ENCODE measurements around the gene RUBCN. TPM values are rescaled to one million over a fixed set of nuclear protein-coding genes. Genes with fewer than 3 reads are reported as not detected.
A peak's percentile ranks its signal among the peaks of the same experiment; 100 is the strongest.
"Not testable (repeated sequence)": the region's sequence is repeated elsewhere in the genome, so short reads cannot be mapped to it uniquely, and the experiment has no call there.

Gene RUBCN
- polyA plus RNA-seq, 1 donor (not counting 4 experiments of a cell fraction or from before 2014, with no cell fraction given), result 8.9 TPM

DNA sequence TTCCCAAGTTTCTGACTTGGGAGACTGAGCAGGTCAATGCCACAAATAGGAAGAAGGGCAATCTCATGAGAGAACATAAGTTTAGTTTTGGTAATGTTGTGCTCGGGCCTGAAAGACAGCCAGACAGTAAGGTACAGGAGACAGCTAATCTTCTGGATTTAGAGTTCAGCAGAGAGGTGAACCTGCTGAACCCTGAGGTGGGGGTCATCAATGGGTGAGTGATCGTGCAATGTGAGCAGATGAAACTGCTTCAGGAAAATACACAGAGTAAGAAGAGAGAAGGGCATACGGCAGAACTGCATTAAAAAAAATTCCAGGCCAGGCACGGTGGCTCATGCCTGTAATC lies 23.3 kb downstream of the RUBCN start:
- H3K9me1 ChIP-seq (ENCODE audit: control insufficient read depth, extremely low read depth, insufficient read depth, low read length), result peaks cover 3% of the 10 kb centered on the region
- peaks cover 5 to 8% of the 10 kb centered on the region in 2 experiments for H3K36me3 ChIP-seq (ENCODE audit: control insufficient read depth in 2 of 2, extremely low read depth in 1 of 2, insufficient read depth in 2 of 2, low read length in 2 of 2)
- dilution Hi-C loops (cut with MboI; ENCODE audit: extremely low pct_ligation_motif_present, low sequenced_read_pairs), result no loop called here
- DNase-seq (ENCODE audit: low read depth, low spot score) (no peak), FAIRE-seq (no peak)
- peak overlapping the region; percentile 97 for H3K27ac ChIP-seq (ENCODE audit: control insufficient read depth, insufficient read depth, low read length)
- peaks cover 30% of the 10 kb centered on the region for H3K79me2 ChIP-seq (ENCODE audit: control insufficient read depth, insufficient read depth, low read length)
- TF ChIP-seq, protein P1, sequence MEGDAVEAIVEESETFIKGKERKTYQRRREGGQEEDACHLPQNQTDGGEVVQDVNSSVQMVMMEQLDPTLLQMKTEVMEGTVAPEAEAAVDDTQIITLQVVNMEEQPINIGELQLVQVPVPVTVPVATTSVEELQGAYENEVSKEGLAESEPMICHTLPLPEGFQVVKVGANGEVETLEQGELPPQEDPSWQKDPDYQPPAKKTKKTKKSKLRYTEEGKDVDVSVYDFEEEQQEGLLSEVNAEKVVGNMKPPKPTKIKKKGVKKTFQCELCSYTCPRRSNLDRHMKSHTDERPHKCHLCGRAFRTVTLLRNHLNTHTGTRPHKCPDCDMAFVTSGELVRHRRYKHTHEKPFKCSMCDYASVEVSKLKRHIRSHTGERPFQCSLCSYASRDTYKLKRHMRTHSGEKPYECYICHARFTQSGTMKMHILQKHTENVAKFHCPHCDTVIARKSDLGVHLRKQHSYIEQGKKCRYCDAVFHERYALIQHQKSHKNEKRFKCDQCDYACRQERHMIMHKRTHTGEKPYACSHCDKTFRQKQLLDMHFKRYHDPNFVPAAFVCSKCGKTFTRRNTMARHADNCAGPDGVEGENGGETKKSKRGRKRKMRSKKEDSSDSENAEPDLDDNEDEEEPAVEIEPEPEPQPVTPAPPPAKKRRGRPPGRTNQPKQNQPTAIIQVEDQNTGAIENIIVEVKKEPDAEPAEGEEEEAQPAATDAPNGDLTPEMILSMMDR (optimal IDR thresholded peaks at IDR 0.05 in 1 of 3, IDR thresholded peaks at IDR 0.05 in 1 of 3, conservative IDR thresholded peaks at IDR 0.05 in 1 of 3; ENCODE audit: extremely low read depth in 1 of 3, insufficient read depth in 2 of 3, low read length in 3 of 3), result no peak
- TF ChIP-seq EZH2 (IDR thresholded peaks at IDR 0.05; ENCODE audit: low read length), result no peak
- peak overlapping the region; percentile 48 for H3K4me2 ChIP-seq (ENCODE audit: control insufficient read depth, extremely low read depth, insufficient read depth, low read depth, low read length)
- no peak overlapping the region for H2AFZ ChIP-seq (ENCODE audit: control insufficient read depth, low read length)
- H3K9me3 ChIP-seq (ENCODE audit: control insufficient read depth, low read depth, low read length), result no peaks in the 10 kb centered on the region
- peak overlapping the region; percentile 85 for H3K9ac ChIP-seq (ENCODE audit: control insufficient read depth, extremely low read depth, insufficient read depth, low read length)
- H4K20me1 ChIP-seq (ENCODE audit: control insufficient read depth, extremely low read depth, insufficient read depth, low read length), result no peaks in the 10 kb centered on the region
- peaks cover 28% of the 10 kb centered on the region for H3K4me1 ChIP-seq (ENCODE audit: control insufficient read depth, extremely low read depth, insufficient read depth, low read length)
- H3K27me3 ChIP-seq (ENCODE audit: control insufficient read depth, extremely low read depth, insufficient read depth, low read length), result no peaks in the 10 kb centered on the region
- no peak overlapping the region for H3K4me3 ChIP-seq (ENCODE audit: control insufficient read depth in 2 of 3, extremely low read depth in 1 of 3, insufficient read depth in 2 of 3, low read depth in 1 of 3, low read length in 3 of 3)

DNA sequence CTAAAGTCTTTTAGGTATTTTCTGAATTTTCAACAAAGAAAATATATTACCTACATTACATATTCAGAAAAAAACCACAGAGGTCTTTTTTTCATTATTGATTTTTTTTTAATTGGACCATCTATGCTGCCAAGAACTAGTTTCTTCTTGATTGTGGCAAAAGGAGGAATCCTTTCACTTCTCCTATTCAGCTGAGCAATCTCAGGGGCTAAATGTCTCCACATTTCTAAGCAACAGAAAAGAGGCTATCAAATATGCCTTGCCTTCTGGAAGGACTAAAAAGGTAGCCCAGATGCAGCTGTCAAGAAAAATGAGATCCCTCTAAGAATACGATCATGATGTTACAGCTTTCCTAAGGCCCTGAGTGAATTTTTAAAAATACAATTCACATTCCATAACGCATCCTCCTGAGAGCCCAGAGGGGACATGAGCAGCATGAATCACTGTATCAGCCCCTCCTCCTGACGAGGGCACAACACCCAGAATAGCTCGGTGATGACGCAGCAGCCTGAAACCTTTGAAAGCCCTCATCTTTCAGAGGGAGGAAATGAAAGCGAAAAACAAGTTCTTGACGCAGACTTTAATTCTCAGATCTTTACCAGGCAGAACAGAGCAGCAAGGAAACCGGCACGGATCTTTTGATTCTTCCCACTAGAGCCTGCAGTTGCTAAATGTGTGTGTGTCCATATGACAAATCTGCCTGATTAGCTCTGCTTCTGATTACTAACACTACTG lies 24.6 kb downstream of the RUBCN start:
- H3K27ac ChIP-seq (ENCODE audit: control insufficient read depth, insufficient read depth, low read length), result peak overlapping the region; percentile 97
- peak overlapping the region; percentile 87 for H3K4me2 ChIP-seq (ENCODE audit: control insufficient read depth, extremely low read depth, insufficient read depth, low read depth, low read length)
- H3K9me1 ChIP-seq (ENCODE audit: control insufficient read depth, extremely low read depth, insufficient read depth, low read length), result no peaks in the 10 kb centered on the region
- no peaks in the 10 kb centered on the region for H3K27me3 ChIP-seq (ENCODE audit: control insufficient read depth, extremely low read depth, insufficient read depth, low read length)
- peak overlapping the region; percentile 62 for H2AFZ ChIP-seq (ENCODE audit: control insufficient read depth, low read length)
- DNase-seq (ENCODE audit: low read depth, low spot score) (peak; percentile 81), FAIRE-seq (peak; percentile 90)
- H3K79me2 ChIP-seq (ENCODE audit: control insufficient read depth, insufficient read depth, low read length), result peaks cover 19% of the 10 kb centered on the region
- peak overlapping the region in 2 of 3 experiments; percentile 67 to 69 for H3K4me3 ChIP-seq (ENCODE audit: control insufficient read depth in 2 of 3, extremely low read depth in 1 of 3, insufficient read depth in 2 of 3, low read depth in 1 of 3, low read length in 3 of 3)
- peaks cover 18% of the 10 kb centered on the region for H3K4me1 ChIP-seq (ENCODE audit: control insufficient read depth, extremely low read depth, insufficient read depth, low read length)
- H3K36me3 ChIP-seq (ENCODE audit: control insufficient read depth in 2 of 2, extremely low read depth in 1 of 2, insufficient read depth in 2 of 2, low read length in 2 of 2), result peaks cover 3 to 5% of the 10 kb centered on the region in 2 experiments
- H3K9ac ChIP-seq (ENCODE audit: control insufficient read depth, extremely low read depth, insufficient read depth, low read length), result peak overlapping the region; percentile 85
- TF ChIP-seq, protein P1 (optimal IDR thresholded peaks at IDR 0.05 in 1 of 3, IDR thresholded peaks at IDR 0.05 in 1 of 3, conservative IDR thresholded peaks at IDR 0.05 in 1 of 3; ENCODE audit: extremely low read depth in 1 of 3, insufficient read depth in 2 of 3, low read length in 3 of 3), result no peak
- TF ChIP-seq EZH2 (IDR thresholded peaks at IDR 0.05; ENCODE audit: low read length), result no peak
- no peaks in the 10 kb centered on the region for H3K9me3 ChIP-seq (ENCODE audit: control insufficient read depth, low read depth, low read length)
- dilution Hi-C loops (cut with MboI; ENCODE audit: extremely low pct_ligation_motif_present, low sequenced_read_pairs), result no loop called here
- H4K20me1 ChIP-seq (ENCODE audit: control insufficient read depth, extremely low read depth, insufficient read depth, low read length), result no peaks in the 10 kb centered on the region

DNA sequence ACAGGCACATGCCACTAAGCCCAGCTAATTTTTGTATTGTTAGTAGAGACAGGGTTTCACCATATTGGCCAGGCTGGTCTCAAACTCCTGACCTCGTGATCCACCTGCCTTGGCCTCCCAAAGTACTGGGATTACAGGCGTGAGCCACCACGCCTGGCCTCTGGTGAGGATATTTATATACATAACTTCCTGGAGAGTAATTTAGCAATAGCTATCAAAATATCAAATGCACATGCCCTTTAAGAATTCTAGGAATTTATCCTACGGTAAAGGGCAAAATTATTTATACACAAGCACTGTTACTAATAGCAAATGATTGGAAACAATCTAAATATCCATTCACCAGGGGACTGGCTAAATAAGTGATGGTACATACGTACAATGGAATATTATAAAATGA lies 25.7 kb downstream of the RUBCN start:
- H3K9me1 ChIP-seq (ENCODE audit: control insufficient read depth, extremely low read depth, insufficient read depth, low read length); H3K4me3 ChIP-seq (ENCODE audit: control insufficient read depth in 2 of 3, extremely low read depth in 1 of 3, insufficient read depth in 2 of 3, low read depth in 1 of 3, low read length in 3 of 3); FAIRE-seq; H3K36me3 ChIP-seq (ENCODE audit: control insufficient read depth in 2 of 2, extremely low read depth in 1 of 2, insufficient read depth in 2 of 2, low read length in 2 of 2); H3K9ac ChIP-seq (ENCODE audit: control insufficient read depth, extremely low read depth, insufficient read depth, low read length); dilution Hi-C loops (cut with MboI; ENCODE audit: extremely low pct_ligation_motif_present, low sequenced_read_pairs); H2AFZ ChIP-seq (ENCODE audit: control insufficient read depth, low read length); H4K20me1 ChIP-seq (ENCODE audit: control insufficient read depth, extremely low read depth, insufficient read depth, low read length); H3K27me3 ChIP-seq (ENCODE audit: control insufficient read depth, extremely low read depth, insufficient read depth, low read length); H3K9me3 ChIP-seq (ENCODE audit: control insufficient read depth, low read depth, low read length); H3K27ac ChIP-seq (ENCODE audit: control insufficient read depth, insufficient read depth, low read length); DNase-seq (ENCODE audit: low read depth, low spot score); H3K4me2 ChIP-seq (ENCODE audit: control insufficient read depth, extremely low read depth, insufficient read depth, low read depth, low read length): not testable (repeated sequence)
- Histone ChIP-seq H3K4me1 (ENCODE audit: control insufficient read depth, extremely low read depth, insufficient read depth, low read length) (peaks cover 18% of the 10 kb centered on the region), H3K79me2 (ENCODE audit: control insufficient read depth, insufficient read depth, low read length) (peaks cover 15% of the 10 kb centered on the region)
